GM19463 (cell line): ENCODE data around the gene SLC5A6.

Experiments
- ATAC-seq: cut with Tn5 transposase; IDR thresholded peaks from one replicate; pipeline ENCODE4 v1.9.1; 2021; ENCODE audit warnings: mild to moderate bottlenecking, moderate library complexity; ENCODE audit not compliant: unreplicated experiment

The SLC5A6 gene

GRCh38 chr2:27211943-27212625, at the start of gene SLC5A6, which contains the start of gene ATRAID:
Gene SLC5A6, minus strand, starts transcription at chr2:27212268. Its CDS starts 4,618 bp downstream, at chr2:27207650.
Gene ATRAID, plus strand, starts transcription at chr2:27212041. Its CDS starts 328 bp downstream, at chr2:27212369.
- peak; percentile 86 for ATAC-seq

GRCh38 chr2:27261241-27261925, 49.3 kb upstream of the SLC5A6 start:
- no peak for ATAC-seq

DNA sequence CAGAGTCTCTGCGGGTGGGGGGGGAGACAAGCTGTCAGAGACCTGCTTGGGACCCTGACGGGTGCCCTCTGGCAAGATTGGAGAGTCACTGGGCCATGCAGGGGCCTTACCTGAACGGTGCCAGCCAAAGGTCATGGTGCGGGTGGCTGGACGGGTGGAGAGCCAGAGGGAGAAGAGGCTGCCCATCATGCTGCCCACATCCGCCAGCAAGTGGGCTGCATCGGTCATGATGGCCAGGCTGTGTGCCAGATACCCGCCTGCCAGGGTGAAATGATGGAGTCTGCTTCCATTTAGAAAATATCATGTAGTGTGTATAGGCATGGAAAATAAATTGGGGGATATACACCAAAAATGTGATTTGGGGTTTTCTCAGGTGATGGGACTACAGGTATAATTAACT, 46.0 kb upstream of the SLC5A6 start:
- ATAC-seq, result no peak

DNA sequence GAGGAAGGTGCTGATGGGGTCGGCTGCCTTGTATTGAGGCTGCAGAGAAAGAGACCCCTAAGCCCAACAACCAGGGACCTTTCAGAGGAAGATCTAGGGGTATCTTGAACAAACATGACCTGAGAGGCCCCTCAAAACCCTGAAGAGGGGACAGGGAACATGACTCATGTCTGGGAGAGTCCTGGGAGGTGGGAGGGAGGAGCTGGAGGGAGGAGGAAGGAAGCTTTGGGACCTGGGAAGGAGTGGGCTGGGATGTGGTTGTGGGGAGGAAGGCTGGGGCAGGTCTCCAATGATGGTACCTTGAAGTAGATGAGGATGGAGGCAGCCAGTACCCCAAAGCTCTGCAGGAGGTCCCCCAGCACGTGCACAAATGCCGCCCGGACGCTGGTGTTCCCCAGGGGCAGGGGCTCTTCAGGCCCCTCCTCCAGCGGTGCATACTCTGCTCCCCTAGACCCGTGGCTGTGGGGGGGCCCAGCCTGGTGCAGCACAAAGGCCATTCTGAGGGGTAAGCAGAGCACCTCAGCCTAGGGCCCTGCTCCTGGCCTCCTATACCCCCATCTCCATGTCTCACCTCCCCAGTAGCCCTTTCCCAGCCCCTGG, 44.9 kb upstream of the SLC5A6 start:
- no peak for ATAC-seq

DNA sequence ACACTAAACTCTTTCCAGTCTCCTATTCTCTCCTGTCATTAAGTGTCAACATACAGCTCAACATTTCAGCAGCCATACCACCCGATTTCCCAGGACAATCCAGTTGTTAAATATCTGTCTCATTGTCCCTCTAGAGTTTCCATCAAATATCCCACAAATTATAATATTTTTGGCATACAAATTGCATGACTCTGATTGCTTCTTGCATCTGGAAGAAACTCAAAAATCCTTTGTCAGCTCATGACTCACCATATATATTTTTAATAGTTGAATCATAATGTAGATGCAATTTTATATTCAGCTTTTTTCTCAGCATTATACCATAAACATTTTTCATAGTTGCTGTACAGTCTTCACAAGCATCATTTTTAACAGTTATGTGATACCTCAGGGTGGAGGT, 43.6 kb upstream of the SLC5A6 start:
- ATAC-seq, result no peak

DNA sequence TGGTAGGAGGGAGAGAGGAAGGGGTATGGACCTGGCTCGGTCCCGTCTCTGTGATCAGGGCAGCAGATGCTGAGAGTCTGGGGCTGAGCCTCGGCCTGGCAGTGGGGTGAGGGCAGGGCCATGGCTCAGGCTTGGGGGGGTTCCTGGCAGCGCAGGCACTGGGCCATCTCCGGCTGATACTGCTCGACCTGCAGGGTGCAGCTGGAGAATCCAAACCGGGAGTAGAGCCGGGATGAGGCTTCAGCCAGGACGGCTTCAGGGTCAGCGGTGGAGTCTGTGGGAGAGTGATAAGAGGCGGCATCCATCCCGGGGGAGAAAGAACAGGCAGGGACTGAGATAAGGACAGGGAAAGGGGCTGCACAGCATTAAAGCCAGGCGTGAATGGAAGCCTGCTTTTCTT, 43.1 kb upstream of the SLC5A6 start:
- ATAC-seq, result no peak

DNA sequence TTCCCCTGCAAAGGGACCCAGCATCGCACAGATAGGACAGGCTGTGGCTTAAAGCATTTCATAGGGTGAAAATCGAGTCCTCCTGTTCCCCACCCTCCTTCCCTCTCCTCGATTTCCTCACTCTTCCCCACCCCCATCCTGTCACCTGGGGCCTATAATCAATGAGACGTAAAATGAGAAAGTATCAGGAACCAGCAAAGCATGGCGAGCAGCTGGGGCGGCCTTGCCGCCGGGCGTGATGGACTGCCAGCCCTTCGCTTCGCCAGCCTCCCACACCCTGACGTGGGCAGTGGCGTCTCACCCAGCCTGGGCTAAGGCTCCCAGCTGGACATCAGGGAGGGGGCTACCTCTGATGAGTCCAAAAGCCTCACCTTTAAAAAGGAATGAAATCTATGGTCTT, 39.7 kb upstream of the SLC5A6 start:
- ATAC-seq, result no peak

DNA sequence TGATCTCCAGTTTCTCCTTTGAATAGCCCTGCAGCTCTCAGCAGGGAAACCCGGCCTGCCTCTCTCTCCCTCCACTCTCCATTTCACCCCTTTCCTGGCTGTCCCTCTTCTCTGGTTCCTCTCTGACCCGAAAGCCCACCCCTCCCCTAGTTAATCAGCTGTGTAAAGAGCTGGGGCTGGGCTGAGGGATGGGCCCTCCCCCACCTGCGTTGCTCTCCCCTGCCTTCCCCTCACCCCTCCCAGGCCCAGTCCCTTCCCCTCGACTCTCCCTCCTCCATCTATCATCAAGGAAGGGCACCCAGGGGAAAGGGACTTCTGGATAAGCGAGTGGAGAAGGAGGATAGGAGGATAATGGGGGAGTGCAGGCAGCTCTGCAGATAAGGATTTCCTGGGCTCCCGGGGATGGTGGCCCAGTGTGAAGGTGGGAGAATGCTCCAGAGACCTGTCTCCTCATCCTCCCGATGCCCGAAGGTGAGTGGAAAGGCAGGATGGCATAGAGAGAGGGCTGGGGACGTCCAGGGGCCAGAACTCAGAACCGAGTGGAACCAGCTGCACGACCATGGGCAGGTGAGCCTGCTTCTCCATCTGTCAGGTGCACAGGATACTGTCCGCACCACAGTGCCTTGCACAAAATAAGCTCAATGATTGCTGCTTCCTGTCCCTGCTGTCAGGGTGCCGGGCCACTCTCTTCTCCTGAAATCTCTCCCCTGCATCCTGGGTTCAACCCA, 38.7 kb upstream of the SLC5A6 start:
- no peak for ATAC-seq

GRCh38 chr2:27249891-27250651, 38.0 kb upstream of the SLC5A6 start:
- ATAC-seq, result no peak

GRCh38 chr2:27249159-27249890, 37.3 kb upstream of the SLC5A6 start:
- ATAC-seq, result no peak

DNA sequence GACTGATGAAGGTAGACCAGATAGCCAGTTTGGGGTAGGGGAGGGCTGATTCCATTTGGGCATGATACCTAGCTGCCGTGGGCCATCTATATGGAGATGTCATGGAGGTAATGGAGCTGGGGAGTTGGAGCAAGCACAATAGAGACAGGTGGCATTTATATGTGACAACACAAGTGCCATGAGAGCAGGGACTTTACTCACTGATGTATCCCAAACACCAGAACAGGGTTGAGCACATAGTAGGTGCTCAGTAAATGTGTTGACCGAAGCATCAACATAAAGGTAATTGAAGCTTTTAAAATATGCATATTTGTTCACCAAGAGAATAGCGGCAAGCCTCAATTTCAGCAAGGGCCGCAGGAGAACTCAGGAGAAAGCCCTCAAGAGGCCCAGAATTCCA, 35.8 kb upstream of the SLC5A6 start:
- no peak for ATAC-seq

DNA sequence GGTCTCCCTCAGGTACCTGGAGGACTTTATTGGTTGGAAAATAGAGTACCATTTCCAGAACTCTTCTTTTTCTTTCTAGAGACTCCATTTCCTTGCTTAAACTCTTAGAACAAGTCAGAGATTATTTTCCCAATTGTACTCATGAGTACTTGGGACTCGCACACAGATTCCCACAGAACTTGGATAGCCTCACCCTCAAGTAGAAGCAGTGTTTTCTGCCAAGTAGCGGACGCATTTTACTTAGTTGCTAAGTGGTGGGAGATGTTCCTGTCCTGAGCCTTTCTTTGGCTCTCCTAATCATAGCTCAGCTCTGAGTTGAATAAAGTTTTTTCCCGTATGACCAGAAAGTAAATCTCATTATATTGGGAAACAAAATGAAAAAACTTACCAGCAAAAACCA, 33.6 kb upstream of the SLC5A6 start:
- no peak for ATAC-seq

DNA sequence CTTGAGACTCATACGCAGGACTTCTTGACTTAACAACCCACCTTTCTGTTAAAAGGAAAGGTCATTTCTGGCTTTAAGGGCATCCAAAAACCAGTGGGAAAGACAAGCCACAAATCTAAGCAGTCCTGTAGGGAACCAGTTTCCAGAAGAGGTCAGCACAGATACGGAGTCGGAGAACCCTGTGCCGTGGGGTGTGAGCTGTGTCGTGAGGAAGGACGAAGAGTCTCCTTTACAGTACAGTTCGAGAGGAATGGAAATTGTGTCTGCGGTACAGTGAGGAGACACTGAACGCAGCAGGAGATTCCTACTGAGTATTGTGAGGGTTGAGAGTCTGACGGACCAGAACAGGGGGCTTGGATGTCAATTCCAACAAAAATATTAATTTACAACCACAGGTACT, 33.0 kb upstream of the SLC5A6 start:
- ATAC-seq, result no peak

GRCh38 chr2:27243391-27244130, 31.5 kb upstream of the SLC5A6 start:
- ATAC-seq, result no peak

- no peak for ATAC-seq
Measured at GRCh38 chr2:27242614-27242951, 30.5 kb upstream of the SLC5A6 start.

DNA sequence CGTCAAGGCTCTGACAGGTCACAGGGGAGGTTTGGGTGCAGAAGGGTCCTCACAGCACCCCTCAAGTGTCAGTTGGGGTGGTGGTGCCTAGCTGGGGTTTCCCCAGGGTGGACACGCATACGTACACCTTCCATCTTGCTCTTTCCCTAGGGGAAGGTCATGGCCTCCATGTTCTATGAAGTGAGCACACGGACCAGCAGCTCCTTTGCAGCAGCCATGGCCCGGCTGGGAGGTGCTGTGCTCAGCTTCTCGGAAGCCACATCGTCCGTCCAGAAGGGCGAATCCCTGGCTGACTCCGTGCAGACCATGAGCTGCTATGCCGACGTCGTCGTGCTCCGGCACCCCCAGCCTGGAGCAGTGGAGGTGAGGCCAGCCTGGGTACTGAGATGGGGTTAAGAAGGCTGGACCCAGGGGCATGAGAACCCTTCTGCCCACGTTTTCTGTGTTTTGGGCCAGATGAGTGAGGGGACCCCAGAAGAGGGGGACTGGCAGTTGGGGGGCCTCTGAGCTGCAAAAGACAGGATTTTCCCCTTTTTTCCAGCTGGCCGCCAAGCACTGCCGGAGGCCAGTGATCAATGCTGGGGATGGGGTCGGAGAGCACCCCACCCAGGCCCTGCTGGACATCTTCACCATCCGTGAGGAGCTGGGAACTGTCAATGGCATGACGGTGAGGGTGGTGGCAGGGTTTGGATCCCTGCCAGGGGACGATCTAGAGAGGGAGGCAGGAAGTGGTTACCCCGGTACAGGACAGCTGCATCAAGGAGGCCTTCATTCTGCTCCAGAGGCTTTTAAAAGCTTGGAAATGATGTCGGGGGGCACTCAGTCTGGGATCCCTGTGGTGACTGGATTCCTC, 29.9 kb upstream of the SLC5A6 start:
- no peak for ATAC-seq

DNA sequence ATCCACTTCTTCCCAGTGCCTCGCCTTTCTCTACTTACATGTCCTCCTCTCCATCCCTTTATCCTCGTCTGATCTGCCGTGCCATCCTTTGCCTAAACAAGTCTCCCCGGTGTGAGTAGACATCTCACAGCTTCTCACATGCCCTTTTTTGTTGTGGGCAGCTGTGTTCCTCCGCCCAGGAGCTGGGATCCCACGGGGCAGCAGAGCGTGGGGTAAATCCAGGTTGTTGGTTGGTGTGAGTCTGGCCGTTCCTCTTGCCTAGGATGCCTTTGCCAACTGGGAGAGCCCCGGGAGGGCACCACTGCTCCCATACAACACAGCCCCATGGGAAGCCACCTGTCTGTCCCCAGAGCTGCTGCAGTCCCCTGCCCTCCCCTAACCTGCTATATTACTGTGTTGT, 28.3 kb upstream of the SLC5A6 start:
- no peak for ATAC-seq

DNA sequence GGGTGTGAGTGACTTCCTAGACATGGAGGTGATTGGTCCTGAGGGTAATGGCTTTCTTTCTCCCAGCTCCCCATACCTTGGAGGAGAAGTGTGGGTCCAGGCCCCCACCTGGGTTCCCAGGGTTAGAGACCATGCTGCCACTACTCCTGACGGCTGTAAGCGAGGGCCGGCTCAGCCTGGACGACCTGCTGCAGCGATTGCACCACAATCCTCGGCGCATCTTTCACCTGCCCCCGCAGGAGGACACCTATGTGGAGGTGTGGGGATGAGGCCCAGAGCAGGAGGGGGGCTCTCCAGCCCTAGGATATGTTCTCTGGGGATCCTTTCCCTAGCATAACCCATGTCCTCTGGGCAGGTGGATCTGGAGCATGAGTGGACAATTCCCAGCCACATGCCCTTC, 26.9 kb upstream of the SLC5A6 start:
- no peak for ATAC-seq
